Measurements from ENCODE around the gene PARPBP.
"Not testable (repeated sequence)": the region's sequence is repeated elsewhere in the genome, so short reads cannot be mapped to it uniquely, and the experiment has no call there.

- TF ChIP-seq CTCF, EP300 (IDR thresholded peaks at IDR 0.05): not testable (repeated sequence)
Measured at GRCh38 chr12:102121328-102121727, 1.3 kb downstream of the PARPBP start.
